HG03442 (cell line): ENCODE results near the gene SMAD9.

ENCODE experiments used
- ATAC-seq: cut with Tn5 transposase; IDR thresholded peaks from one replicate; pipeline ENCODE4 v1.9.1; 2021; ENCODE audit warnings: mild to moderate bottlenecking, moderate library complexity; ENCODE audit not compliant: unreplicated experiment

The SMAD9 gene

GRCh38 chr13:36919833-36920615, at the start of gene SMAD9:
TSS of gene SMAD9 (minus strand) at chr13:36920238. CDS start at chr13:36879689, 40,549 bp downstream.
- peak; percentile 56 for ATAC-seq

- ATAC-seq: no peak
These were observed 46.4 kb upstream of the SMAD9 start for GRCh38 chr13:36966404-36966803.

GRCh38 chr13:36965767-36966166, 45.7 kb upstream of the SMAD9 start:
- ATAC-seq: no peak

GRCh38 chr13:36959456-36960116, 39.5 kb upstream of the SMAD9 start:
- no peak for ATAC-seq

- no peak for ATAC-seq
These were observed 34.5 kb upstream of the SMAD9 start for GRCh38 chr13:36954542-36954941.

GRCh38 chr13:36950920-36951319, 30.9 kb upstream of the SMAD9 start:
- no peak for ATAC-seq

GRCh38 chr13:36950330-36950729, 30.3 kb upstream of the SMAD9 start:
- ATAC-seq: no peak

- no peak for ATAC-seq
These were observed 25.0 kb upstream of the SMAD9 start for GRCh38 chr13:36945078-36945477.

GRCh38 chr13:36925603-36926002, 5.6 kb upstream of the SMAD9 start:
- ATAC-seq: no peak

- ATAC-seq: no peak
These were observed 4.0 kb upstream of the SMAD9 start for GRCh38 chr13:36924001-36924400.

GRCh38 chr13:36921631-36922301, 1.7 kb upstream of the SMAD9 start:
- ATAC-seq: no peak

- ATAC-seq: no peak
These were observed 663 bp upstream of the SMAD9 start for GRCh38 chr13:36920616-36921185.

GRCh38 chr13:36919171-36919832, 736 bp downstream of the SMAD9 start:
- peak; percentile 21 for ATAC-seq

- no peak for ATAC-seq
These were observed 1.5 kb downstream of the SMAD9 start for GRCh38 chr13:36918246-36919131.

GRCh38 chr13:36917311-36917710, 2.7 kb downstream of the SMAD9 start:
- ATAC-seq: no peak

- no peak for ATAC-seq
These were observed 4.0 kb downstream of the SMAD9 start for GRCh38 chr13:36915896-36916640.

- no peak for ATAC-seq
These were observed 4.9 kb downstream of the SMAD9 start for GRCh38 chr13:36915106-36915505.

GRCh38 chr13:36914648-36915047, 5.4 kb downstream of the SMAD9 start:
- ATAC-seq: no peak

GRCh38 chr13:36913463-36913862, 6.6 kb downstream of the SMAD9 start:
- no peak for ATAC-seq
